WTC11 (cell line): ENCODE data around the gene MTMR3. TPM values are rescaled to one million over a fixed set of nuclear protein-coding genes. Genes with fewer than 3 reads are reported as not detected.

Experiments used
- ATAC-seq: fragments of 200-7000 bp; cut with Tn5 transposase; 2 replicates; pipeline ENCODE4 v1.10.0; 2021; ENCODE audit warnings: mild to moderate bottlenecking, moderate library complexity
- CTCF ChIA-PET: fragments of 300-600 bp; sonication (Branson Sonifier 250); formaldehyde crosslinking; loops from one replicate; lab custom pipeline; 2021; ENCODE audit warnings: antibody characterized with exemption; lab: Charles Lee
- POLR2A ChIA-PET: fragments of 350-600 bp; sonication (Branson Sonifier 250); formaldehyde crosslinking; loops from one replicate; lab custom pipeline; 2021; ENCODE audit warnings: antibody characterized with exemption; lab: Charles Lee
- DNase-seq: peaks from one replicate; pipeline ENCODE4 v3.0.0; 2021; ENCODE audit warnings: low spot score
- H3K27ac Mint-ChIP-seq: 2 replicates; pipeline ENCODE4 v1.8.0; 2021; ENCODE audit warnings: mixed read lengths
- H3K27me3 Mint-ChIP-seq: 2 replicates; pipeline ENCODE4 v1.8.0; 2021; ENCODE audit warnings: low read depth, mild to moderate bottlenecking, moderate library complexity, mixed read lengths
- H3K36me3 Mint-ChIP-seq: 2 replicates; pipeline ENCODE4 v1.8.0; 2021; ENCODE audit warnings: mixed read lengths
- H3K4me1 Mint-ChIP-seq: 2 replicates; pipeline ENCODE4 v1.8.0; 2022; ENCODE audit warnings: mixed read lengths
- H3K4me3 Mint-ChIP-seq: 2 replicates; pipeline ENCODE4 v1.8.0; 2021; ENCODE audit warnings: mild to moderate bottlenecking, moderate library complexity, mixed read lengths
- H3K9me3 Mint-ChIP-seq: 2 replicates; pipeline ENCODE4 v1.8.0; 2021; ENCODE audit warnings: mixed read lengths
- AFF4 ChIP-seq: sonication (generic); formaldehyde crosslinking; IDR thresholded peaks from 2 replicates; pipeline ENCODE4 v1.8.1; 2023; ENCODE audit warnings: mild to moderate bottlenecking, missing genetic modification reagents, borderline replicate concordance
- AR ChIP-seq: fragments of 250-450 bp; sonication (Bioruptor Pico); IDR thresholded peaks from 2 replicates; pipeline ENCODE4 v1.9.0; 2021; ENCODE audit warnings: mild to moderate bottlenecking
- CTCF ChIP-seq: fragments of 200-600 bp; IDR thresholded peaks from 2 replicates; pipeline ENCODE4 v1.8.0; 2022; ENCODE audit warnings: antibody characterized with exemption
- MLX ChIP-seq: sonication (generic); formaldehyde crosslinking; IDR thresholded peaks from 2 replicates; pipeline ENCODE4 v1.8.1; 2023; ENCODE audit warnings: mild to moderate bottlenecking, missing genetic modification reagents, moderate library complexity
- NR3C1 ChIP-seq: sonication (generic); formaldehyde crosslinking; conservative IDR thresholded peaks from 2 replicates; pipeline ENCODE4 v1.8.1; 2023; ENCODE audit warnings: low read depth, mild to moderate bottlenecking, missing genetic modification reagents
- PRDM15 ChIP-seq: sonication (generic); formaldehyde crosslinking; IDR thresholded peaks from 2 replicates; pipeline ENCODE4 v1.8.0; 2022; ENCODE audit warnings: missing genetic modification reagents
- ZMAT4 ChIP-seq: fragments of 250-450 bp; sonication (Bioruptor Pico); IDR thresholded peaks from 2 replicates; pipeline ENCODE4 v1.9.0; 2021; ENCODE audit warnings: mild to moderate bottlenecking
- ZNF219 ChIP-seq: sonication (generic); formaldehyde crosslinking; IDR thresholded peaks from 2 replicates; pipeline ENCODE4 v1.8.0; 2023; ENCODE audit warnings: missing genetic modification reagents, mild to moderate bottlenecking, borderline replicate concordance
- ZNF281 ChIP-seq: sonication (generic); formaldehyde crosslinking; IDR thresholded peaks from 2 replicates; pipeline ENCODE4 v1.8.0; 2023; ENCODE audit warnings: mild to moderate bottlenecking, missing genetic modification reagents
- ZNF317 ChIP-seq: sonication (generic); formaldehyde crosslinking; IDR thresholded peaks from 2 replicates; pipeline ENCODE4 v1.8.1; 2023; ENCODE audit warnings: low read depth, mild to moderate bottlenecking, moderate library complexity, missing genetic modification reagents, borderline replicate concordance
- ZNF532 ChIP-seq: fragments of 250-450 bp; sonication (Bioruptor Pico); IDR thresholded peaks from 2 replicates; pipeline ENCODE4 v1.9.0; 2021; ENCODE audit warnings: mild to moderate bottlenecking, borderline replicate concordance
- ZNF671 ChIP-seq: fragments of 250-450 bp; sonication (Bioruptor Pico); IDR thresholded peaks from 2 replicates; pipeline ENCODE4 v1.8.0; 2021; ENCODE audit warnings: mild to moderate bottlenecking
- total RNA-seq: library from RNA; stranded (reverse); gene quantifications from 3 replicates; pipeline ENCODE4 v1.2.3, GENCODE V29; 2021
- TF ChIP-seq, protein P1 (sequence below): sonication (generic); formaldehyde crosslinking; IDR thresholded peaks from 2 replicates; pipeline ENCODE4 v1.8.0; 2022; ENCODE audit warnings: mild to moderate bottlenecking, missing genetic modification reagents

Gene MTMR3
- total RNA-seq, 1 experiment from 2014 or later = 19.2 TPM

DNA sequence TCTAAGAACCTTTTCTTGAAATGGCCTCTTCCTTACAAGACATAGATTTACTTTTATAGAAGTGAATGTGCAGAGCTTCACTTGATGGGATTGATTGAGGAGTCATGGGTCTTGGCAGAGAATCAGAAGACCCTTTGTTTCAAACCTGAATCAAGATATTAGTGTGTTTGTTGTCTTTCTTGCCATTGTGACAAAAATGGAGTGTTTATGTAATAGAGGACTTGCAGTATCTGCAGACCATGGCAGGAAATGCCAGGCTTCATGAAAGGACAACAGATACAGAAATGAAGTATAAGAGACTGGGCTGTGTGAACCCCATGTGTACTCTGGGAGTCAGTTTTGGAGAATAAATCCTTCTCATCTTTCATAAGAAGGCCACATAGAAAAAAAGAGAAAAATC lies 124.4 kb downstream of the MTMR3 start (continued):
- TF ChIP-seq AFF4 (CRISPR knock-in tag) (no peak), ZNF219 (no peak), ZNF317 (no peak), MLX (CRISPR knock-in tag) (no peak)
- TF ChIP-seq, all 79 proteins: peak for 0

GRCh38 chr22:30008401-30008800 lies 125.4 kb downstream of the MTMR3 start:
- Mint-ChIP-seq H3K9me3 (no peaks in the 10 kb centered on the region), H3K36me3 (peaks cover 7% of the 10 kb centered on the region), H3K4me3 (no peak overlapping the region), H3K4me1 (no peaks in the 10 kb centered on the region), H3K27ac (no peak overlapping the region; the same call in 1 of the 2 replicates), H3K27me3 (no peaks in the 10 kb centered on the region)
- POLR2A ChIA-PET = no interaction called here
- DNase-seq = no peak
- CTCF ChIA-PET = interaction anchor here (0.6 to 1.0 kb wide), 3 partner anchors 39 to 319 kb away, joined by 3 to 4 read pairs (median 3); partner anchors contain the start of gene MTMR3
- ATAC-seq = no peak
- TF ChIP-seq NR3C1 (CRISPR knock-in tag) = no peak
- no peak for TF ChIP-seq CTCF
- no peak for TF ChIP-seq ZNF532 (CRISPR knock-in tag)
- TF ChIP-seq AR (CRISPR knock-in tag) = no peak
- TF ChIP-seq ZNF281 (CRISPR knock-in tag) = no peak
- no peak for TF ChIP-seq ZNF671 (CRISPR knock-in tag)
- no peak for TF ChIP-seq ZMAT4 (CRISPR knock-in tag)
- no peak for TF ChIP-seq PRDM15 (CRISPR knock-in tag)
- TF ChIP-seq, protein P1, sequence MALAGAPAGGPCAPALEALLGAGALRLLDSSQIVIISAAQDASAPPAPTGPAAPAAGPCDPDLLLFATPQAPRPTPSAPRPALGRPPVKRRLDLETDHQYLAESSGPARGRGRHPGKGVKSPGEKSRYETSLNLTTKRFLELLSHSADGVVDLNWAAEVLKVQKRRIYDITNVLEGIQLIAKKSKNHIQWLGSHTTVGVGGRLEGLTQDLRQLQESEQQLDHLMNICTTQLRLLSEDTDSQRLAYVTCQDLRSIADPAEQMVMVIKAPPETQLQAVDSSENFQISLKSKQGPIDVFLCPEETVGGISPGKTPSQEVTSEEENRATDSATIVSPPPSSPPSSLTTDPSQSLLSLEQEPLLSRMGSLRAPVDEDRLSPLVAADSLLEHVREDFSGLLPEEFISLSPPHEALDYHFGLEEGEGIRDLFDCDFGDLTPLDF (CRISPR knock-in tag) = no peak
